ENCODE results near the gene CCL11. TPM values are rescaled to one million over a fixed set of nuclear protein-coding genes. Genes with fewer than 3 reads are reported as not detected.

The CCL11 gene
- polyA plus RNA-seq, 1 of the 3 experiments (the other 2 are of a cell fraction), result not detected

GRCh38 chr17:34308371-34308770, 22.8 kb downstream of the CCL11 start:
- Histone ChIP-seq H3K4me2 (no peak overlapping the region), H3F3A (replicated peaks; ENCODE audit: insufficient read depth) (no peaks in the 10 kb centered on the region), H2AFZ (ENCODE audit: low read depth) (no peak overlapping the region), H3K4me1 (ENCODE audit: control insufficient read depth in 1 of 2, insufficient read depth in 2 of 2, low read depth in 1 of 2, low read length in 1 of 2) (no peaks in the 10 kb centered on the region), H3K9me2 (no peaks in the 10 kb centered on the region), H4K20me1 (ENCODE audit: insufficient read depth) (no peaks in the 10 kb centered on the region), H3K9ac (no peak overlapping the region), H3K79me2 (ENCODE audit: insufficient read depth) (no peaks in the 10 kb centered on the region), H3K27me3 (ENCODE audit: insufficient read depth) (no peaks in the 10 kb centered on the region), H3K27ac (ENCODE audit: low read depth in 2 of 2, low read length in 1 of 2) (no peak overlapping the region), H3K36me3 (replicated peaks in 1 of 2; ENCODE audit: control insufficient read depth in 1 of 2, insufficient read depth in 2 of 2, low read length in 1 of 2) (no peaks in the 10 kb centered on the region), H3K9me3 (no peaks in the 10 kb centered on the region), H3K4me3 (ENCODE audit: low read depth in 2 of 2, low read length in 1 of 2) (no peak overlapping the region)
- no peak for DNase-seq
- CTCF ChIA-PET, result interaction anchor here (3.0 kb wide), 1 partner anchor 53 kb away, joined by 17 read pairs; no protein-coding TSS in a partner anchor
- no peak for TF ChIP-seq NFIC (IDR thresholded peaks at IDR 0.05; ENCODE audit: borderline replicate concordance)
- no peak for TF ChIP-seq EP300 (IDR thresholded peaks at IDR 0.05; ENCODE audit: borderline replicate concordance in 1 of 2, low read depth in 1 of 2, low read length in 1 of 2)
- TF ChIP-seq, protein P1, sequence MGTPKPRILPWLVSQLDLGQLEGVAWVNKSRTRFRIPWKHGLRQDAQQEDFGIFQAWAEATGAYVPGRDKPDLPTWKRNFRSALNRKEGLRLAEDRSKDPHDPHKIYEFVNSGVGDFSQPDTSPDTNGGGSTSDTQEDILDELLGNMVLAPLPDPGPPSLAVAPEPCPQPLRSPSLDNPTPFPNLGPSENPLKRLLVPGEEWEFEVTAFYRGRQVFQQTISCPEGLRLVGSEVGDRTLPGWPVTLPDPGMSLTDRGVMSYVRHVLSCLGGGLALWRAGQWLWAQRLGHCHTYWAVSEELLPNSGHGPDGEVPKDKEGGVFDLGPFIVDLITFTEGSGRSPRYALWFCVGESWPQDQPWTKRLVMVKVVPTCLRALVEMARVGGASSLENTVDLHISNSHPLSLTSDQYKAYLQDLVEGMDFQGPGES (IDR thresholded peaks at IDR 0.05; ENCODE audit: low read depth, low read length), result no peak
- no peak for TF ChIP-seq CHD2 (IDR thresholded peaks at IDR 0.05; ENCODE audit: low read length, partially characterized antibody)
- no peak for TF ChIP-seq RAD21 (IDR thresholded peaks at IDR 0.05; ENCODE audit: low read length)
- TF ChIP-seq, protein P2, sequence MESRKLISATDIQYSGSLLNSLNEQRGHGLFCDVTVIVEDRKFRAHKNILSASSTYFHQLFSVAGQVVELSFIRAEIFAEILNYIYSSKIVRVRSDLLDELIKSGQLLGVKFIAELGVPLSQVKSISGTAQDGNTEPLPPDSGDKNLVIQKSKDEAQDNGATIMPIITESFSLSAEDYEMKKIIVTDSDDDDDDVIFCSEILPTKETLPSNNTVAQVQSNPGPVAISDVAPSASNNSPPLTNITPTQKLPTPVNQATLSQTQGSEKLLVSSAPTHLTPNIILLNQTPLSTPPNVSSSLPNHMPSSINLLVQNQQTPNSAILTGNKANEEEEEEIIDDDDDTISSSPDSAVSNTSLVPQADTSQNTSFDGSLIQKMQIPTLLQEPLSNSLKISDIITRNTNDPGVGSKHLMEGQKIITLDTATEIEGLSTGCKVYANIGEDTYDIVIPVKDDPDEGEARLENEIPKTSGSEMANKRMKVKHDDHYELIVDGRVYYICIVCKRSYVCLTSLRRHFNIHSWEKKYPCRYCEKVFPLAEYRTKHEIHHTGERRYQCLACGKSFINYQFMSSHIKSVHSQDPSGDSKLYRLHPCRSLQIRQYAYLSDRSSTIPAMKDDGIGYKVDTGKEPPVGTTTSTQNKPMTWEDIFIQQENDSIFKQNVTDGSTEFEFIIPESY (IDR thresholded peaks at IDR 0.05; ENCODE audit: borderline replicate concordance, low read depth), result no peak
- no peak for TF ChIP-seq EZH2phosphoT487 (IDR thresholded peaks at IDR 0.05; ENCODE audit: borderline replicate concordance, low read depth)
- TF ChIP-seq FOXM1 (IDR thresholded peaks at IDR 0.05; ENCODE audit: low read depth), result no peak
- no peak for TF ChIP-seq YY1 (IDR thresholded peaks at IDR 0.05; ENCODE audit: low read depth)
- TF ChIP-seq USF2 (IDR thresholded peaks at IDR 0.05; ENCODE audit: borderline replicate concordance, low read depth, low read length), result no peak
- TF ChIP-seq, protein P3, sequence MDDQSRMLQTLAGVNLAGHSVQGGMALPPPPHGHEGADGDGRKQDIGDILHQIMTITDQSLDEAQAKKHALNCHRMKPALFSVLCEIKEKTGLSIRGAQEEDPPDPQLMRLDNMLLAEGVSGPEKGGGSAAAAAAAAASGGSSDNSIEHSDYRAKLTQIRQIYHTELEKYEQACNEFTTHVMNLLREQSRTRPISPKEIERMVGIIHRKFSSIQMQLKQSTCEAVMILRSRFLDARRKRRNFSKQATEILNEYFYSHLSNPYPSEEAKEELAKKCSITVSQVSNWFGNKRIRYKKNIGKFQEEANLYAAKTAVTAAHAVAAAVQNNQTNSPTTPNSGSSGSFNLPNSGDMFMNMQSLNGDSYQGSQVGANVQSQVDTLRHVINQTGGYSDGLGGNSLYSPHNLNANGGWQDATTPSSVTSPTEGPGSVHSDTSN (IDR thresholded peaks at IDR 0.05), result no peak
- TF ChIP-seq REST (IDR thresholded peaks at IDR 0.05; ENCODE audit: low read depth, low read length), result no peak
- TF ChIP-seq RXRA (IDR thresholded peaks at IDR 0.05; ENCODE audit: borderline replicate concordance, low read depth), result no peak
- TF ChIP-seq GABPA (IDR thresholded peaks at IDR 0.05; ENCODE audit: low read depth), result no peak
- TF ChIP-seq JUND (IDR thresholded peaks at IDR 0.05), result no peak
- POLR2A ChIA-PET, result no interaction called here

Measured in SK-N-SH (cell line).